KOPT-K1 (cell line): Measurements from ENCODE around the gene CCDC88B.

Source experiments
- H3K27ac ChIP-seq: fragments of 200-600 bp; sonication (generic); 2 replicates; pipeline ENCODE4 v1.5.1; 2016; ENCODE audit warnings: antibody characterized with exemption, mild to moderate bottlenecking, low read depth, low read length; ENCODE audit not compliant: poor library complexity, severe bottlenecking
- H3K36me3 ChIP-seq: fragments of 200-600 bp; sonication (generic); 2 replicates; pipeline ENCODE4 v1.5.1; 2017; ENCODE audit warnings: antibody characterized with exemption, mild to moderate bottlenecking, low read length, moderate library complexity; ENCODE audit not compliant: insufficient read depth
- H3K9me3 ChIP-seq: fragments of 200-600 bp; sonication (generic); 2 replicates; pipeline ENCODE4 v1.5.1; 2017; ENCODE audit warnings: antibody characterized with exemption, low read length, mild to moderate bottlenecking; ENCODE audit not compliant: insufficient read depth, poor library complexity, severe bottlenecking

Gene CCDC88B

DNA sequence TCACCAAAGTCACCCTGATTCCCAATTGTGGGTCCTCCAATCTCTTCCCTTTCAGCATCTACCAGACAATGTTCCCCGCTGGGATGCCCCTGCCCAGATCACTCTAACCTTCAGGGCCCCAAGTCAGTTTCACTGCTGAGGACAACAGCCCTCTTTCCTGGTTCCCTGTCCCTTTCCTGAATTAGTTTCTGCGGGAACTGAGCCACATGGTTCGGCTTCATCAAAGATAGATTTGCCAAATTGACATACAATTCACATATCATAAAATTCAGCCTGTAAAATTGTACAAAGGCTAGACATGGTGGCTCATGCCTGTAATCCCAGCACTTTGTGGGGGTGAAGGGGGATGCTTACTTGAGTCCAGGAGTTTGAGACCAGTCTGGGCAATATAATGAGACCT lies 12.0 kb upstream of the CCDC88B start:
- Histone ChIP-seq H3K27ac (no peak overlapping the region), H3K9me3 (no peaks in the 10 kb centered on the region), H3K36me3 (no peaks in the 10 kb centered on the region)

DNA sequence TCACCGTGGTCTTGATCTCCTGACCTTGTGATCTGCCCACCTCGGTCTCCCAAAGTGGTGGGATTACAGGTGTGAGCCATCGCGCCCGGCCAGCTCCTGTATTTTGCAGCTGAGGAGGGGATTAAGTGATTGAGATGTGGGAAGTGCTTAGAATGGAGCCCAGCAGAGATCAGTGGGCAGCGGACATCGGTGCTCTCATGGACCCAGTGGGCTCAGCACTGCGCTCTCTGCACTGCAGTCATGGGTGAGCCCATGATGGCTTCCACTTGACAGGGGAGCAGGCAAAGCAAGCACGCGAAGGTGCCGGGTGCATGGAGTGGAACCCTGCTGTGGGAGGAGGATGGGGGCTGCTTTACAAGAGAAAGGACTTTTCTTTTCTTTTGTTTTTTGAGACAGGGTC lies 9.1 kb upstream of the CCDC88B start:
- H3K27ac ChIP-seq, result no peak overlapping the region
- no peaks in the 10 kb centered on the region for H3K36me3 ChIP-seq
- no peaks in the 10 kb centered on the region for H3K9me3 ChIP-seq

DNA sequence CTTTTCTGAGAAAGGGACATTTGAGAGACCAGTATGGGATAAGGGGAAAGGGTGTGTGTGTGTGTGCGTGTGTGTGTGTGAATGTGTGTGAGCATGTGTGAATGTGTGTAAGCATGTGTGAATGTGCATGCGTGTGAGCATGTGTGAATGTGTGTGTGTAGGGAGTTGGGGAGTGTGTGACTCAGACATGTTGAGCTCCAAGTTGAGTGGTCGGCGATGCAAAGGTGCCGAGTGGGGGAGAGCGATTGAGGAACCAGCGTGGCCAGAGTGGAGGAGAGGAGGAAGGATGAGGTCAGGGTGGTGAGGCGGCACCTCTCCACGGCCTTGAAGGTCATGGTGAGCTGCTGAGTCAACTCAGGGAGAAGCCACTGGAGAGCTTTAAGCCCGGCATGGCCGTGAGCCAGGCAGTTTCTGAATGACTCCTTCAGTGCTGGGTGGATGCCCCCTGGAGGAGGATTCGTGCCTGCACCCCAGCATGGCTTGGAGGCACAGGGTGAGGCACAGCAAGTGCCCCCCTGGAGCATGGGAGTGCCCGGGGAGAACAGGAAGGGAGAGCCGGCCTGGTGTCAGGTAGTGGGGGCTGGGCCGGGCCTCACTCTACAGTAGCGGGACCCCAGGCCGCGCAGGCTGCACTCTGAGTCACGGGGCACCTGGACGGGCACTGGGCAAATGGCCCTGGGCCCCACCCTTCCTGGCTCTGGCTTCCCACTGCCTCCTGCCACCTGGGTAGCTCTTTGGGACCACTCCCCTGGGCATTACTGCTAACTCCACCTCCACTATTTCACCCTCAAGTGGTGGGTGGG lies 8.2 kb upstream of the CCDC88B start:
- Histone ChIP-seq H3K9me3 (no peaks in the 10 kb centered on the region), H3K27ac (peak overlapping the region; percentile 6), H3K36me3 (no peaks in the 10 kb centered on the region)

DNA sequence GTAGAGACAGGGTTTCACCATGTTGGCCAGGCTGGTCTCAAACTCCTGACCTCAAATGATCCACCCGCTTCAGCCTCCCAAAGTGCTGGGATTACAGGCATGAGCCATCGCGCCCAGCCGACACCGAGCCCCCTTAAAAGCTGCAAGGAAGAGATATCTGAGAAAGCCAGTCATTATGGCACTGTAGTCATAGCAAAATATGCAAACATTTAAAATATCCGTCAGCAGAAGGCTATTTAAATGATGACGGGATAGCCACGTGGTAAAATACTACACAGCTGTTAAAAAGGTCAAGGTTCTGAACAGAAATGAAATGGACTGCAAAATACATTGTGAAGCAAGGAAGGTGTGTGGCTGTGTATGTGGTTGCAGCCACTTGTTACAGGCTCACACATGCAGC lies 6.4 kb upstream of the CCDC88B start:
- Histone ChIP-seq H3K27ac (no peak overlapping the region), H3K9me3 (no peaks in the 10 kb centered on the region)

DNA sequence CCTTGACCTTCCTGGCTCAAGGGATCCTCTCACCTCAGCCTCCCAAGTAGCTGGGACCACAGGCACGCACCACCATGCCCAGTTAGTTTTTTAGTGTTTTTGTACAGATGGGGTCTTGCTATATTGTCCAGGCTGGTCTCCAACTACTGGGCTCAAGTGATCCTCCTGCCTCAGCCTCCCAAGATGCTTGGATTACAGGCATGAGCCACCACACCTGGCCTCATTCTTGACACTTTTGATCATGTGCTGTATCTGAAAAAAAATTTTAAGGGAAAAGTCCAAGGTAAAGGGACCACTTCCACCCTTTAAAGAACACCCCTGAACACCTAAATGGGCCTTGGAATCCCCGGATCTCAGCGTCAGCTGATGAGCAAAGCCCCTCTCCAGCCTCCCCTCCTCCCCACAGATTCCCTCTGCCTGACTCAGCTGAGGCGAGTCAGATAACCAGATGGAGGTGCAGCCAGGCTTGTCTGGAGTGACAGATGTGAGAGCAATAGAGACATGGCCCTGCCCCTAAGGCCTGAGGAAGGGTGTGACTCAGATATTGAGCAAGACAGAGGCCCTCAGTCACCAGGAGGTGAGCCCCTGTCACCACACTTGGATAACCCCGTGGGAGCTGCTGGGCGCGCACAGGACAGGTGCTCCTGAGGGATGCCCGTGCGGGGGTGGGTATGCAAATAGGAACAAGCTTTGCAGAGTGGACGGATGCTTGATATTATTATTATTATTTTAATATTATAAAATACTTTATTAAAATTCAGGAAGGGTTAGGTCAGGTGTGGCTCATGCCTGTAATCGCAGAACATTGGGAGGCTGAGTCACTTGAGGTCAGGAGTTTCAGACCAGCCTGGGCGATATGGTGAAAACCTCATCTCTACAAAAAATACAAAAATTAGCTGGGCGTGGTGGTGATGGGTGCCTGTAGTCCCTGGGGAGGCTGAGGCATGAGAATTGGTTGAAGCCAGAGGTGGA lies 5.0 kb upstream of the CCDC88B start:
- Histone ChIP-seq H3K36me3 (peaks cover 7% of the 10 kb centered on the region), H3K27ac (no peak overlapping the region), H3K9me3 (no peaks in the 10 kb centered on the region)

More for the DNA sequence above, 6.4 kb upstream of the CCDC88B start:
- peaks cover 7% of the 10 kb centered on the region for H3K36me3 ChIP-seq

DNA sequence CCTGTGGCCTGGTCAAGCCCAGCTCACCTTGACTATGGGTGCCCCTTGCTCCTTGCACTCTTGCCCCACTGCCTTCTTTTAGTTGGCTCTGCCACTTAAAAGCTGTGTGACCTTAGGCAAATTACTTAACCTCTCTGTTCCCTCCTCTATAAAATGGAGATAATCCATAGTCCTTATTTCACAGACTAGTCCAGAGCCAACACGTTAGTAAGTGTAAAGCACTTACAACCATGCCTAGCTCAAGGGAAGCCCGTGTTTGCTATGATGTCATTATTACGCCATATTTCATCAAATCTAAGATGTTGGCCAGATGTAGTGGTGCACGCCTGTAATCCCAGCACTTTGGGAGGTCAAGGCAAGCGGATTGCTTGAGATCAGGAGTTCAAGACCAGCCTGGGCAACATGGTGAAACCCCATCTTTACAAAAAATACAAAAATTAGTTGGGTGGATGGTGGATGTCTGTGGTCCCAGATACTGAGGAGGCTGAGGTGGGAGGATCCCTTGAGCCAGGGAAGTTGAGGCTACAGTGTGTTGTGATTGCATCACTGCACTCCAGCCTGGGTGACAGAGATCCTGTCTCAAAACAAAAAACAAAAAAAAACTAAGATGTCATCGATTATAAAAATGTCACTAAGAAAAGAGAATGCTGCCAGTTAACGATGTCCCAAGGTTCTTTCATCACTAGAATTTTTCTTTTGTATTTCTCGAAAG lies 2.3 kb upstream of the CCDC88B start:
- Histone ChIP-seq H3K36me3 (peaks cover 7% of the 10 kb centered on the region), H3K27ac (no peak overlapping the region), H3K9me3 (no peaks in the 10 kb centered on the region)

DNA sequence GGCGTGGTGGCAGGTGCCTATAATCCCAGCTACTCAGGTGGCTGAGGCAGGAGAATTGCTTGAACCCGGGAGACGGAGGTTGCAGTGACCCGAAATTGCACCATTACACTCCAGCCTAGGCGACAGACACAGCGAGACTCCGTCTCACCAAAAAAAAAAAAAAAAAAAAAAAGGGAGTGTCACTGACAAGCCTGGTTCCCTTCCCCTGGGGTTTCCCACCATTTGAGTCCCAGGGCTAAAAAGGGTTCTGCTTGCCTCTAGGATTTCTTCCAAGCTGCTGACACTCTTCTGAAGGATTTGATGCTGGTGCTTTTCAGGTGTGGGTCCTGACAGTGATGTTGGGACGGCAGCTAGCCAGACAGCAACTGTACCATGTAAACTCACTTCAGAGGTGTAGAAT lies 1.3 kb upstream of the CCDC88B start:
- H3K36me3 ChIP-seq, result peaks cover 10% of the 10 kb centered on the region
- H3K9me3 ChIP-seq, result no peaks in the 10 kb centered on the region
- peak overlapping the region; percentile 81 for H3K27ac ChIP-seq

DNA sequence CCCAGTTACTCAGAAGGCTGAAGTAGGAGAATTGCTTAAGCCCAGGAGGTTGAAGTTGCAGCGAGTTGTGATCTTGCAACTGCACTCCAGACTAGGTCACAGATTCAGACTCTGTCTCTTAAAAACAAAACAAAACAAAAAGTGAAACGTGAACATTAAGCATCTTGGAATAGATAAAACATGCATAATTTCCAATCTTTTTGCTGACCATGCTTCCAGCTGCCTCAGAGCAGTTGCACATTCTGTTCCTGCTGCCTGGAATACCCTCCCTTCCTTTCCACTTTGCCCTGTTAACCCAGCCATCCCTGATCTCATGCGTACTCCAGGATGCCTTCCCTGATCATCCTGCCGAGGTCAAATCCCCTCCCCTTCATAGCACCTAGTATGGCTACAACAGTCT lies 718 bp upstream of the CCDC88B start:
- Histone ChIP-seq H3K9me3 (no peaks in the 10 kb centered on the region), H3K36me3 (peaks cover 16% of the 10 kb centered on the region), H3K27ac (peak overlapping the region; percentile 81)

DNA sequence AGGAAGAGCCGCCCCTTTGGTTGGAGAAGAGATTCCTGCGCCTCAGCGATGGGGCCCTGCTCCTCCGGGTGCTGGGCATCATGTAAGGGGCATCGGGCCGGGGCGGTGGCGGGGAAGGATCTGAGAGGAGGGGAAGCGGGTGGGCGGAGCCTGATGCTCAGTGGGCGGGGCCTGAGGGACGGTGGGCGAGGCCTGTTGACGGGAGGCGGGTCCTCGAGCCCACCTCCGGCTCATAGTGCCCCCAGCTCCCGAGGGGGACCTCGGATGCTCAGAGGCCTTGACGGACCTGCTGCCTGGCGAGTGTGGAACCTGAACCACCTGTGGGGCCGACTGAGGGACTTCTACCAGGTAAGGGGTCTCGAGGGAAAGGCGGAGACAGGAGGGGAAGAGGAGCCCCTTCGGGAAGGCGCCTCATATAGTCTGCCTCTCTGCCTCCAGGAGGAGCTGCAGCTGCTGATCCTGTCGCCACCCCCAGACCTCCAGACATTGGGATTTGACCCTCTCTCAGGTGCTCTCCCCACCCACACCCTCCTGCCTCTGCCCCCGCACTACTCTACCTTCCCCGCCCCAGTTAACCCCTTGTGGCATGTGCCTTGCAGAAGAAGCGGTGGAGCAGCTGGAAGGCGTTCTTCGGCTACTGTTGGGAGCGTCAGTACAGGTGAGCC lies 799 bp downstream of the CCDC88B start:
- Histone ChIP-seq H3K36me3 (peaks cover 18% of the 10 kb centered on the region), H3K27ac (peak overlapping the region; percentile 81), H3K9me3 (no peaks in the 10 kb centered on the region)

DNA sequence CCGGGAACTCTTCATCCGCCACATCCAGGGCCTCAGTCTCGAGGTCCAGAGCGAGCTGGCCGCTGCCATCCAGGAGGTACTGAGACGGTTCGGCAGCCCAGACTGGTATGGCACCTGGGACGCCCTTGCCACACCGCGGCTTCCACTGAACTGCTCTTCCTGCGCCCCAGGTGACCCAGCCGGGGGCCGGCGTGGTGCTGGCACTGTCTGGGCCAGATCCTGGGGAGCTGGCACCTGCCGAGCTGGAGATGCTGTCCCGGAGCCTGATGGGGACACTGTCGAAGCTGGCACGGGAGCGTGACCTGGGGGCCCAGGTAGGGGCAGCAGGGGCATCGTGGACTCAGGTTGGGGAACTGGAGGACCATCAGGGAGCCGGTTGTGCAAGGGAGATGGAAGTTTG lies 1.4 kb downstream of the CCDC88B start:
- no peaks in the 10 kb centered on the region for H3K9me3 ChIP-seq
- H3K27ac ChIP-seq, result no peak overlapping the region

DNA sequence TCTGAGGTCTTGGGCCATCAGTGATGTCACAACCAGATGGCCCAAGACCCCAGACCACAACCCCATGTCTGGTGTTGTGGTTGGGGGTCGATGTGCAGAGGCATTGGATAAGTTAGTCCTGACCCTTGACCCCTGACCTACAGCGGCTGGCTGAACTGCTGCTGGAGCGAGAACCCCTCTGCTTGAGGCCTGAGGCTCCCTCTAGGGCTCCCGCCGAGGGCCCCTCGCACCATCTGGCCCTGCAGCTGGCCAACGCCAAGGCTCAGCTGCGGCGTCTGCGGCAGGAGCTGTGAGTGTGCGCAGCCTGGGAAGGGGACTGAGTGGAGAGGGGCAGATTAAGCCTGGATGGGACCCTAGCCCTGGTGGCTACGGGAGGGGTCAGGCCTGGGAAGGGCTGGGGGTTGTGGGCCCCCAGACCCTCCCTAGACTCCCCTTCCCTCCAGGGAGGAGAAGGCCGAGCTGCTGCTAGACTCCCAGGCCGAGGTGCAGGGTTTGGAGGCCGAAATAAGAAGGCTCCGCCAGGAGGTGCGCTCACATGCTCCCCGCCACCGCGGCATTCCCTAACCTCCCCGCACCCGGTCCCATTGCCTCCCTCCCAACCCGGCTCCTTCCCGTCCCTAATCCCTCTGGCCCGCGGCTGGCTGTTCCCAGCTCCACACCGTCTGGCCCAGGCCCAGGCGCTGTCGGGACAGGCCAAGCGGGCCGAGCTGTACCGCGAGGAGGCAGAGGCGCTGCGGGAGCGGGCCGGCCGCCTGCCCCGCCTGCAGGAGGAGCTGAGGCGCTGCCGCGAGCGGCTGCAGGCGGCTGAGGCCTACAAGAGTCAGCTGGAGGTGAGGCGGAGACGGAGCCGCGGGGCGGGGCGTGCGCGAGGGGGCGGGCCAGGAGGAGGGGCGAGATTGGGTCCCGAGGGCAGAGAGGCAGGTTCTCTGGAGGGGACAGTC lies 2.1 kb downstream of the CCDC88B start:
- H3K36me3 ChIP-seq, result peaks cover 18% of the 10 kb centered on the region
- H3K9me3 ChIP-seq, result no peaks in the 10 kb centered on the region
- H3K27ac ChIP-seq, result peak overlapping the region; percentile 38

More for the DNA sequence above, 1.4 kb downstream of the CCDC88B start:
- H3K36me3 ChIP-seq, result peaks cover 18% of the 10 kb centered on the region

DNA sequence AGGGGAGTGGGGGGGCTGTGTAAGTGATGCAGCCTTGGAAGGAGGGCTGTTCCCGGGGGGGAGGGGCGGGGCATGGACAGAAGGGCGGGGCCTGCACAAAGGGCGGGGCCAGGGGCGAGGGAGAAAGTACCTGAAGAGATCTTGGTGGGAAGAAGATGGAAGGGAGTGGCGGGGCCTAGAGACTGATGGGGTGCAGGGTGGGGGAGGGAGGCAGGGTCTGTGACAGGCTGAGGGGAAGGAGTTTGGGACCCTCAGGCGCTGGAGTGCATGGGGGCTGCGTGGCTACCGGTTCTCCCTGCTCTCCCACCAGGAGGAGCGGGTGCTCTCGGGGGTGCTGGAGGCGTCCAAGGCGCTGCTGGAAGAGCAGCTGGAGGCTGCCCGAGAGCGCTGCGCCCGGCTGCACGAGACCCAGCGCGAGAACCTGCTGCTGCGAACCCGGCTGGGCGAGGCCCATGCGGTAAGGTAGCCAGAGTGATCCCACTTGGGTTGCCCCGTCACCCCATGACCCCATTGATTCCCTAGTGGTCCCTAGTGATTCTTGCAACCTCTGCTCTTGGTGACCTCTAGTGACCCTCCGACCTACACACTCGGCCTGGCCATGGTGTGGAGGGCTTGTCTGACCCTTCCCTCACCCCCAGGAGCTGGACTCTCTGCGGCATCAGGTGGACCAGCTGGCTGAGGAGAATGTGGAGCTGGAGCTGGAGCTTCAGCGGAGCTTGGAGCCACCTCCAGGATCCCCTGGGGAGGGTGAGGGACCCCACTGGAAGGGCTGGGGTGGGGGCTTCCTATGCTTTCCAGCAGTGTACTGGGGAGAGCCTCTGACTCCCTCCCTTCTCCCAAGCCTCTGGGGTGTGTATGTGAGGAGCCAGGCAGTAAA lies 3.1 kb downstream of the CCDC88B start:
- no peaks in the 10 kb centered on the region for H3K9me3 ChIP-seq
- 0 out of 2 replicates have a peak, but pooled peaks cover 11% of the 10 kb centered on the region for H3K36me3 ChIP-seq
- H3K27ac ChIP-seq, result no peak overlapping the region
